GM23338 (cell line): ENCODE results near the gene MICAL1.

ENCODE experiments used
- EZH2 ChIP-seq: fragments of 200-600 bp; sonication (generic); IDR thresholded peaks from one replicate; pipeline ENCODE4 v1.8.0; 2017; ENCODE audit warnings: antibody characterized with exemption, mild to moderate bottlenecking, low read depth; ENCODE audit not compliant: unreplicated experiment
- EZH2phosphoT487 ChIP-seq: fragments of 200-600 bp; sonication (generic); IDR thresholded peaks from one replicate; pipeline ENCODE4 v1.8.1; 2018; ENCODE audit warnings: antibody characterized with exemption; ENCODE audit not compliant: unreplicated experiment
- JUNB ChIP-seq: IDR thresholded peaks from one replicate; pipeline ENCODE4 v1.6.1; 2016; ENCODE audit warnings: antibody characterized with exemption; ENCODE audit not compliant: unreplicated experiment
- NANOG ChIP-seq: IDR thresholded peaks from 2 replicates; pipeline ENCODE4 v1.6.1; 2016; ENCODE audit warnings: antibody characterized with exemption, borderline replicate concordance
- POLR2AphosphoS5 ChIP-seq: IDR thresholded peaks from 2 replicates; pipeline ENCODE4 v1.6.1; 2016; ENCODE audit warnings: antibody characterized with exemption, low read depth
- REST ChIP-seq: IDR thresholded peaks from one replicate; pipeline ENCODE4 v1.6.1; 2018; ENCODE audit warnings: antibody characterized with exemption; ENCODE audit not compliant: unreplicated experiment
- ZNF114 ChIP-seq: fragments of 250-450 bp; sonication (Bioruptor Pico); IDR thresholded peaks from 2 replicates; pipeline ENCODE4 v1.5.0; 2020; ENCODE audit warnings: mild to moderate bottlenecking, moderate library complexity
- ZNF331 ChIP-seq: fragments of 250-450 bp; sonication (Bioruptor Pico); IDR thresholded peaks from 2 replicates; pipeline ENCODE4 v1.5.0; 2020; ENCODE audit warnings: low read depth, mild to moderate bottlenecking, moderate library complexity
- TF ChIP-seq, protein P1 (sequence below), 2 experiments: fragments of 200-600 bp in 1 of 2; sonication (generic) in 1 of 2; conservative IDR thresholded peaks; 2 replicates each; pipeline versions ENCODE4 v1.5.1 to v1.6.1; 2016 to 2017; ENCODE audit warnings: antibody characterized with exemption in 2 of 2, low read depth in 2 of 2, mild to moderate bottlenecking in 2 of 2, moderate library complexity in 1 of 2
- TF ChIP-seq, protein P2 (sequence below): IDR thresholded peaks from 2 replicates; pipeline ENCODE4 v1.6.1; 2016; ENCODE audit warnings: antibody characterized with exemption

GRCh38 chr6:109465772-109466171 lies 10.2 kb upstream of the MICAL1 start:
- TF ChIP-seq REST (no peak), EZH2 (no peak), ZNF114 (CRISPR knock-in tag) (no peak), EZH2phosphoT487 (no peak), JUNB (no peak), POLR2AphosphoS5 (no peak), NANOG (no peak), ZNF331 (CRISPR knock-in tag) (no peak)
- TF ChIP-seq, protein P1, sequence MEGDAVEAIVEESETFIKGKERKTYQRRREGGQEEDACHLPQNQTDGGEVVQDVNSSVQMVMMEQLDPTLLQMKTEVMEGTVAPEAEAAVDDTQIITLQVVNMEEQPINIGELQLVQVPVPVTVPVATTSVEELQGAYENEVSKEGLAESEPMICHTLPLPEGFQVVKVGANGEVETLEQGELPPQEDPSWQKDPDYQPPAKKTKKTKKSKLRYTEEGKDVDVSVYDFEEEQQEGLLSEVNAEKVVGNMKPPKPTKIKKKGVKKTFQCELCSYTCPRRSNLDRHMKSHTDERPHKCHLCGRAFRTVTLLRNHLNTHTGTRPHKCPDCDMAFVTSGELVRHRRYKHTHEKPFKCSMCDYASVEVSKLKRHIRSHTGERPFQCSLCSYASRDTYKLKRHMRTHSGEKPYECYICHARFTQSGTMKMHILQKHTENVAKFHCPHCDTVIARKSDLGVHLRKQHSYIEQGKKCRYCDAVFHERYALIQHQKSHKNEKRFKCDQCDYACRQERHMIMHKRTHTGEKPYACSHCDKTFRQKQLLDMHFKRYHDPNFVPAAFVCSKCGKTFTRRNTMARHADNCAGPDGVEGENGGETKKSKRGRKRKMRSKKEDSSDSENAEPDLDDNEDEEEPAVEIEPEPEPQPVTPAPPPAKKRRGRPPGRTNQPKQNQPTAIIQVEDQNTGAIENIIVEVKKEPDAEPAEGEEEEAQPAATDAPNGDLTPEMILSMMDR (conservative IDR thresholded peaks at IDR 0.05; ENCODE audit: low read depth in 2 of 2), result no peak
- TF ChIP-seq, protein P2, sequence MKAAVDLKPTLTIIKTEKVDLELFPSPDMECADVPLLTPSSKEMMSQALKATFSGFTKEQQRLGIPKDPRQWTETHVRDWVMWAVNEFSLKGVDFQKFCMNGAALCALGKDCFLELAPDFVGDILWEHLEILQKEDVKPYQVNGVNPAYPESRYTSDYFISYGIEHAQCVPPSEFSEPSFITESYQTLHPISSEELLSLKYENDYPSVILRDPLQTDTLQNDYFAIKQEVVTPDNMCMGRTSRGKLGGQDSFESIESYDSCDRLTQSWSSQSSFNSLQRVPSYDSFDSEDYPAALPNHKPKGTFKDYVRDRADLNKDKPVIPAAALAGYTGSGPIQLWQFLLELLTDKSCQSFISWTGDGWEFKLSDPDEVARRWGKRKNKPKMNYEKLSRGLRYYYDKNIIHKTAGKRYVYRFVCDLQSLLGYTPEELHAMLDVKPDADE, result no peak
